ENCODE data around the gene NME1. TPM values are rescaled to one million over a fixed set of nuclear protein-coding genes. Genes with fewer than 3 reads are reported as not detected.
"Not testable (repeated sequence)": the region's sequence is repeated elsewhere in the genome, so short reads cannot be mapped to it uniquely, and the experiment has no call there.

The NME1 gene
- total RNA-seq, result 447 and 455 TPM in 2 replicates

DNA sequence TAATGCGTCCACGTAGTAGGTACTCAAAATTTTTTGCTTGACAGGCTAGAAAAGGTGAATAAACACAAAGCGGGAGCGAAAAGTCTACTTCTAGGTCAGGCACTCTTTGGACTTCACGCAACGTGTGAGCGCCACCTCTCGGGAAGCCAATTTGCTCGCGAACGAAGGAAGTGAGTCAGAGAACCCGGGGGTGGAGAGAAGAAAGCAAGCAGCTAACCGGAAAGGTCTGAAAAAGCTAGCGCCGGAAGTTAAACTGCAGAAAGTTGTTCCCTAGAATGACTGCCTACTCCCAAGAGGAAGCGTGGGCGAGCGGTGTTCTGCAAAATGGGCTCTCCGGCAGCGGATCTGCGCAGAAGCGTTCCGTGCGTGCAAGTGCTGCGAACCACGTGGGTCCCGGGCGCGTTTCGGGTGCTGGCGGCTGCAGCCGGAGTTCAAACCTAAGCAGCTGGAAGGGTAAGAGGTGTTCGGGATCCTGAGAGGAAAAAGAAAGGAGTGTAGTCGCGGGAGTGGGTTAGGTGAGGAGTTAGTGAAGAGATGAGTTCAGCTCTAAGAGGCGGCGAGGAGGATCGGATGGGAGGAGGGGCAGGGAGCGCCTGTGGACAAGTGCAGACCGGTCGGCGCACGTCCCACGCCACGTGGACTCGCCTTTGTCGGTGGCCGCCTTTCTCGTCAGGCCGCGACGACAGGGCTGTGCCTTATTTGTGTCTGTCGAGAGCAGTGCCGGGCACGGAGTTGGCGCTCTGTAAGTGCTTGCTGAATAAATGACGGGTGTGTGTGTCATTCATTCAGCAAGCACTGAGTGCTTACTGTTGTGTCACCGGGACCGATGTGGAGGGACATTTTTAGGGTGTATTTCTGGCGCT is at the start of gene NME1:
Gene NME1, plus strand, starts transcription at position 350 of the 863 bp plus-strand sequence. CDS start 2,096 bp downstream, outside the sequence.
- Mint-ChIP-seq H3K9me3 (no peaks in the 10 kb centered on the region), H3K27me3 (no peaks in the 10 kb centered on the region), H3K4me3 (no peak within 1 kb of the TSS), H3K27ac (no peak within 1 kb of the TSS), H3K4me1 (peaks cover 23% of the 10 kb centered on the region), H3K36me3 (ENCODE audit: low read depth) (peaks cover 29% of the 10 kb centered on the region)
- peak; percentile 100 for DNase-seq
- intact Hi-C loops (cut with micrococcal nuclease), result loop anchor here (1.0 to 5.0 kb wide), 7 partner anchors 13 to 446 kb away; partner anchors contain the start of genes ANKRD40, MBTD1, NME2 and TOB1

- Mint-ChIP-seq H3K4me3 (no peak overlapping the region), H3K36me3 (ENCODE audit: low read depth) (peaks cover 6% of the 10 kb centered on the region), H3K9me3 (no peaks in the 10 kb centered on the region), H3K27me3 (no peaks in the 10 kb centered on the region), H3K27ac (no peak overlapping the region), H3K4me1 (peaks cover 8% of the 10 kb centered on the region)
- no peak for DNase-seq
- intact Hi-C loops (cut with micrococcal nuclease), result no loop called here
Observed at GRCh38 chr17:51107778-51108177, 45.6 kb upstream of the NME1 start.

DNA sequence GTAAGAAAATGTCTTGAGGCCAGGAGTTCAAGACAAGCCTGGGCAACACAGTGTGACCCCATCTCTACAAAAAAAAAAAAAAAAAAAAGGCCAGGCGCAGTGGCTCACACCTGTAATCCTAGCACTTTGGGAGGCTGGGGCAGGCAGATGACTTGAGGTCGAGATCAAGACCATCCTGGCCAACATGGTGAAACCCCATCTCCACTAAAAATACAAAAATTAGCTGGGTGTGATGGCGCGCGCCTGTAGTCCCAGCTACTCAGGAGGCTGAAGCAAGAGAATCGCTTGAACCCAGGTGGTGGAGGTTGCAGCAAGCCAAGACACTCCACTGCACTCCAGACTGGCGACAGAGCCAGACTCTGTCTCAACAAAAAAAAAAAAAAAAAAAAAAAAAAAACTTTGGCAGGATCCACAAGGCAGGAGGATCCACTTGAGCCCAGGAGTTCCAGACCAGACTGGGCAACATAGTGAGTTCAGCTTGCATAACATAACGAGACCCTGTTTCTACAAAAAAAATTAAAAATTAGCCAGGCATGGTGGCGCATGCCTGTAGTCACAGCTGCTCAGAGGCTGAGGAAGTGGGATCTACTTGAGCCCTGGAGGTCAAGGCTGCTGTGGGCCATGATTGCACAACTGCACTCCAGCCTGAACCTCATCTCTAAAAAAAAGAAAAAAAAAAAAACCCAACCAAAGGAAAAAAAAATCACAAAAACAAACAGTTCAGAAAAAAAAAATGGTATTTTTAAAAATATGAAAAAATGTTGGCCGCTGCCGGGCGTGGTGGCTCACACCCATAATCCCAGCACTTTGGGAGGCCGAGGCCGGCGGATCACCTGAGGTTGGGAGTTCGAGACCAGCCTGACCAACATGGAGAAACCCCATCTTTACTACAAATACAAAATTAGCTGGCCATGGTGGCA is 40.8 kb upstream of the NME1 start:
- H3K27me3 Mint-ChIP-seq; intact Hi-C loops (cut with micrococcal nuclease); H3K27ac Mint-ChIP-seq; H3K4me3 Mint-ChIP-seq; H3K9me3 Mint-ChIP-seq; DNase-seq; H3K36me3 Mint-ChIP-seq (ENCODE audit: low read depth): not testable (repeated sequence)
- peaks cover 29% of the 10 kb centered on the region for H3K4me1 Mint-ChIP-seq

- Mint-ChIP-seq H3K27ac (no peak overlapping the region), H3K27me3 (no peaks in the 10 kb centered on the region), H3K4me1 (peaks cover 41% of the 10 kb centered on the region), H3K4me3 (no peak overlapping the region), H3K36me3 (ENCODE audit: low read depth) (peaks cover 11% of the 10 kb centered on the region), H3K9me3 (no peaks in the 10 kb centered on the region)
- DNase-seq, result no peak
- intact Hi-C loops (cut with micrococcal nuclease), result no loop called here
Observed at GRCh38 chr17:51115179-51115578, 38.2 kb upstream of the NME1 start.

DNA sequence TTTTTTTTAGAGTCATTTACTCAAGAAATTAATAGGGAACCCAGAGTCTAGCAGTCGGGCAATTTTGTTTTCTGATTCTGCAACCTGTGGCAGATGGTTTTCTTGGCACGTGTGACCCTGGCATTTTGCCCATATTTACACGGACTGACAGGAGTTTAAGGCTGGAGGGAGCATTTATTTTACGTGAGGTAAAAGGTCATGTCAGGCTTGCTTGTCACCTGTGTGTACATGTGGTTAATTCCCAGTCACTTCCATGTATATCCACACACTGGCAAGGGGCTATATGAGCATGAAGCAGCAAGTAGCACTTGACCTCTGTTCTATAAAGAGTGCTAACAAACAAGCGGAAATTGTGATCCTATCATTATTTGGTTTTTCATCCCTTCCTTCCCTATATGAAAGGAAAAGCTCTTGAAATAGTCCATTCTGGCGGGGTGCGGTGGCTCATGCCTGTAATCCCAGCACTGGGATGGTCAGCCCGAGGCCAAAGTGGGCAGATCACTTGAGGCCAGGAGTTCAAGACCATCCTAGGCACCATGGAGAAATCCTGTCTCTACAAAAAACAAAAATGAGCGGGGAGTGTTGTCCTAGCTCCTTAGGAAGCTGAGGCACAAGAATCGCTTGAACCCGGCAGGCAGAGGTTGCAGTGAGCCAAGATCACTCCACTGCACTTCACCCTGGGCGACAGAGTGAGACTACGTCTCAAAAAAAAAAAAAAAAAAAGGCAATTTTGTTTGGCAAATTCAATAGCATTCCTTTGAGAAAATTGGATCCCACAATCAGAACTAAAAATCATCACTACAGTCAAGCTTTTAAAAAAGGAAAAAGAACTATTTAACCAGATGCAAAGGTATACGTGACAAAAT is 34.8 kb upstream of the NME1 start:
- Mint-ChIP-seq H3K27ac (peak overlapping the region; percentile 86), H3K9me3 (no peaks in the 10 kb centered on the region), H3K36me3 (ENCODE audit: low read depth) (peaks cover 11% of the 10 kb centered on the region), H3K4me1 (peaks cover 53% of the 10 kb centered on the region), H3K4me3 (peak overlapping the region; percentile 89), H3K27me3 (peaks cover 1% of the 10 kb centered on the region)
- intact Hi-C loops (cut with micrococcal nuclease), result no loop called here
- no peak for DNase-seq

- Mint-ChIP-seq H3K27ac (peak overlapping the region; percentile 97), H3K36me3 (ENCODE audit: low read depth) (peaks cover 11% of the 10 kb centered on the region), H3K27me3 (peaks cover 1% of the 10 kb centered on the region), H3K4me3 (peak overlapping the region; percentile 89), H3K4me1 (peaks cover 53% of the 10 kb centered on the region), H3K9me3 (no peaks in the 10 kb centered on the region)
- peak; percentile 85 for DNase-seq
- intact Hi-C loops (cut with micrococcal nuclease), result loop anchor here (2.0 kb wide), 1 partner anchor 253 kb away; the partner anchor contains the start of gene TOB1
Observed at GRCh38 chr17:51119415-51120356, 33.7 kb upstream of the NME1 start.

- Mint-ChIP-seq H3K36me3 (ENCODE audit: low read depth) (peaks cover 8% of the 10 kb centered on the region), H3K9me3 (no peaks in the 10 kb centered on the region), H3K27me3 (peaks cover 1% of the 10 kb centered on the region), H3K4me3 (peak overlapping the region; percentile 89), H3K27ac (peak overlapping the region; percentile 97), H3K4me1 (peaks cover 49% of the 10 kb centered on the region)
- intact Hi-C loops (cut with micrococcal nuclease), result loop anchor here (2.0 kb wide), 1 partner anchor 254 kb away; the partner anchor contains the start of gene TOB1
- DNase-seq, result no peak
Observed at GRCh38 chr17:51120357-51120738, 33.0 kb upstream of the NME1 start.

DNA sequence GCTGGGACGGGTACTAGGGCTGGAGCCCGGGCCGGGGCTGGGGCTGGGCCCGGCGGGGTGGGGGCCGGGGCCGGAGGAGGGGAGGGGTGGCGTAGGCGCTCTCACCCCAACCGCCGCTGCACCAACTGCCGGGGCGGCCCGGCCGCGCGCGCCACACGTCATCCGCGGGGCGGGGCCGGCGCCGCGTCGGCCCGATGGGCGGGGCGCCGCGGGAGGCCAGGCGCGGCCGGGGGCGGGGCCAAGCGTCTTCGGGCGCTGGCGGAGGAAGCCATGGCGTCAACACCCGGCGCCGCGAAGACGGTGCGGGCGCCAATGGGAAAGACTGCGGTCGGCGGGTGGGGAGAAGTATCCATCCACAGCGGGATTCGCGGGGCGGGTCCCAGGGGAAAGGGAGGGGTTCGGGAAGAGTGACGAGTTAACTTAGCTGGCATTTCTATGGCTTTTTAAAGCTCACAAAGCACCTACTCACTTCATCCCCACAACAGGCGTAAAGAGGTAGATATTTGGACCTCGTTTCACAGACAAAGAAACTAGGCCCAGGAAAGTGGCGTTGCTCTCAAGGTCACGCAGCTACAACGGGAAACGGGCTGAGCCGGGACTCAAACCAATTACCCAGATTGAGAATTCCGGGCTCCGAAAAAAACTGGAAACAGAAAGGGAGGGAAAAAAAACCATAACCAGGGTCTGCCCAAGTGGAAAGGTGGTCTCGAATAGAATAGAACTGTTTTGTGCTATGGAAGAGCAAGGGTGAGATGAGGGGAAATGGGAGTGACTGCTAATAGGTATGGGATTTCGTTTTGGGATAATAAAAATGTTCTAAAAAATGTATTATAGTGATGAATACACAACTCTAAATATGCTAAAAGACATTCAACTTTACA is 32.4 kb upstream of the NME1 start, which contains the start of gene SPAG9:
Gene SPAG9, minus strand, starts transcription at position 130 of the 881 bp plus-strand sequence. CDS start 212 bp downstream, outside the sequence.
- DNase-seq, result peak; percentile 98
- peaks cover 1% of the 10 kb centered on the region for H3K27me3 Mint-ChIP-seq
- H3K9me3 Mint-ChIP-seq, result no peaks in the 10 kb centered on the region
- peaks cover 6% of the 10 kb centered on the region for H3K36me3 Mint-ChIP-seq (ENCODE audit: low read depth)
- intact Hi-C loops (cut with micrococcal nuclease), result loop anchor here (1.0 to 2.0 kb wide), 5 partner anchors 26 to 254 kb away; partner anchors contain the start of genes MBTD1, NME1, TOB1 and UTP18
- H3K27ac Mint-ChIP-seq, result peak within 1 kb of the TSS; percentile 98
- peaks cover 43% of the 10 kb centered on the region for H3K4me1 Mint-ChIP-seq
- H3K4me3 Mint-ChIP-seq, result peak within 1 kb of the TSS; percentile 91

GRCh38 chr17:51121620-51122472 is 31.5 kb upstream of the NME1 start:
- peak overlapping the region; percentile 91 for H3K4me3 Mint-ChIP-seq
- no peaks in the 10 kb centered on the region for H3K9me3 Mint-ChIP-seq
- H3K36me3 Mint-ChIP-seq (ENCODE audit: low read depth), result peaks cover 5% of the 10 kb centered on the region
- DNase-seq, result peak; percentile 90
- peaks cover 35% of the 10 kb centered on the region for H3K4me1 Mint-ChIP-seq
- intact Hi-C loops (cut with micrococcal nuclease), result loop anchor here (1.0 to 2.0 kb wide), 6 partner anchors 25 to 255 kb away; partner anchors contain the start of genes MBTD1, NME1, TOB1 and UTP18
- H3K27me3 Mint-ChIP-seq, result peaks cover 1% of the 10 kb centered on the region
- peak overlapping the region; percentile 98 for H3K27ac Mint-ChIP-seq

DNA sequence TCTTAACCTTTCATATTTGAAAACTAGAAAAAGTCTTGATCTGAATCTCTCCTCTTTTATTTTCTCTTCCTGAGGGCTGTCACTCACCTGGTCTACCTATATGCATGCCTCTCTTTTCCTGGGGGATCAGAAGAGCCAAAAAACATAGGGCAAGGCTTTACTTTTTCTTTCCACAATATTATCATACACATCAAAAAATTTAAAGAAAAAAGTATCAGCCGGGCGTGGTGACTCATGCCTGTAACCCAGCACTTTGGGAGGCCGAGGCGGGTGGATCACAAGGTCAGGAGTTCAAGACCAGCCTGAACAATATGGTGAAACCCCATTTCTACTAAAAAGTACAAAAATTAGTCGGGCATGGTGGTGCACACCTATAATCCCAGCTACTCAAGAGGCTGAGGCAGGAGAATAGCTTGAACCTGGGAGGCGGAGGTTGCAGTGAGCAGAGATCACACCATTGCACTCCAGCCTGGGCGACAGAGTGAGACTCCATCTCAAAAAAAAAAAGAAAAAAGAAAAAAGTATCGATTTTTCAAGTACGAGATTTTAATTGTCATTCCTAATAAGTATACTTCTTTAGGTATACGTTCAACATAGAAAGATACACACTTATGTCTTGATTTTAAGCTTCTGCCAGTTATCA is 30.8 kb upstream of the NME1 start:
- not testable (repeated sequence) for H3K9me3 Mint-ChIP-seq; H3K36me3 Mint-ChIP-seq (ENCODE audit: low read depth); DNase-seq; H3K27me3 Mint-ChIP-seq
- H3K4me3 Mint-ChIP-seq, result peak overlapping the region; percentile 12
- peaks cover 29% of the 10 kb centered on the region for H3K4me1 Mint-ChIP-seq
- H3K27ac Mint-ChIP-seq, result peak overlapping the region; percentile 98
- intact Hi-C loops (cut with micrococcal nuclease), result loop anchor here (1.0 kb wide), 1 partner anchor 121 kb away; no protein-coding TSS in a partner anchor
